ENCODE data around the gene POLE2. TPM values are rescaled to one million over a fixed set of nuclear protein-coding genes. Genes with fewer than 3 reads are reported as not detected.
A peak's percentile ranks its signal among the peaks of the same experiment; 100 is the strongest.

POLE2 gene
- total RNA-seq, 1 donor from 2014 or later: 66.9 TPM

DNA sequence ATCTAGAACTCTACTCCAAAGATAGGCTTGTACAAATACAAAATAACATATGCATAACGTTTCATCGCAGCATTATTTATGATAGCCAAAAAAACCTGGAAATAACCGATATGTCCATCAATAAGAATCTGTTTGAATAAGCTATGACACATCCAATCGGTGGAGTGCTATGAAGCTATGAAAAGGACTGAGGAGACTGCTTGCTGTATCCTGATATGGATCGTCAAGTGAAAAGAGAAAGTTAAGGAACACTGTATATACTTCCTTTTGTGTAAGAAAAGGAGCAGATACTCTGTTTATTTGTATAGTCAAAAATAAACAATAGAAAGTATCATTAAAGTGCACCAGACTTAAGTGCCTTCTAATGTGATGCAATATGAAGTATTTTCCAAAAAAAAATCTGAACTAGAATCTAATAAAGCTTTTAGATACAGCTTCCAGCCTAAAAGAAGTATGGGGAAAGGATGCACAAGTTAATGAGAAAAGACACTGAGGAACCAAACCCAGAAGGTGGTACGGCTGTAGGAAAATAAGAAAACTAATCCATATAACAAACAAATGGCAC lies 4.3 kb upstream of the POLE2 start:
- H3K36me3 ChIP-seq: no peaks in the 10 kb centered on the region
- H3K9me3 ChIP-seq (ENCODE audit: low read depth): no peaks in the 10 kb centered on the region
- peaks cover 43% of the 10 kb centered on the region for H3K27me3 ChIP-seq
- Mint-ChIP-seq H3K27ac (peak overlapping the region; percentile 1), H3K36me3 (peaks cover under 1% of the 10 kb centered on the region), H3K27me3 (ENCODE audit: insufficient read depth, low read depth) (peaks cover 6% of the 10 kb centered on the region), H3K9me3 (peaks cover 2% of the 10 kb centered on the region), H3K4me1 (peaks cover 26% of the 10 kb centered on the region), H3K4me3 (peak overlapping the region; percentile 83)
- H3K27ac ChIP-seq: no peak overlapping the region
- TF ChIP-seq EZH2phosphoT487 (IDR thresholded peaks at IDR 0.05) (no peak), EZH2 (IDR thresholded peaks at IDR 0.05) (no peak)
- TF ChIP-seq, protein P1, sequence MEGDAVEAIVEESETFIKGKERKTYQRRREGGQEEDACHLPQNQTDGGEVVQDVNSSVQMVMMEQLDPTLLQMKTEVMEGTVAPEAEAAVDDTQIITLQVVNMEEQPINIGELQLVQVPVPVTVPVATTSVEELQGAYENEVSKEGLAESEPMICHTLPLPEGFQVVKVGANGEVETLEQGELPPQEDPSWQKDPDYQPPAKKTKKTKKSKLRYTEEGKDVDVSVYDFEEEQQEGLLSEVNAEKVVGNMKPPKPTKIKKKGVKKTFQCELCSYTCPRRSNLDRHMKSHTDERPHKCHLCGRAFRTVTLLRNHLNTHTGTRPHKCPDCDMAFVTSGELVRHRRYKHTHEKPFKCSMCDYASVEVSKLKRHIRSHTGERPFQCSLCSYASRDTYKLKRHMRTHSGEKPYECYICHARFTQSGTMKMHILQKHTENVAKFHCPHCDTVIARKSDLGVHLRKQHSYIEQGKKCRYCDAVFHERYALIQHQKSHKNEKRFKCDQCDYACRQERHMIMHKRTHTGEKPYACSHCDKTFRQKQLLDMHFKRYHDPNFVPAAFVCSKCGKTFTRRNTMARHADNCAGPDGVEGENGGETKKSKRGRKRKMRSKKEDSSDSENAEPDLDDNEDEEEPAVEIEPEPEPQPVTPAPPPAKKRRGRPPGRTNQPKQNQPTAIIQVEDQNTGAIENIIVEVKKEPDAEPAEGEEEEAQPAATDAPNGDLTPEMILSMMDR (IDR thresholded peaks at IDR 0.05): no peak
- H3K4me3 ChIP-seq: peak overlapping the region; percentile 63
- H3K9ac ChIP-seq: no peak overlapping the region
- peak overlapping the region; percentile 97 for H2AFZ ChIP-seq (replicated peaks)
- DNase-seq (ENCODE audit: low spot score): no peak
- H3K79me2 ChIP-seq (ENCODE audit: low read depth): peaks cover 6% of the 10 kb centered on the region
- peaks cover 46% of the 10 kb centered on the region for H3F3A ChIP-seq (ENCODE audit: low read depth)
- H3K4me1 ChIP-seq: peaks cover 8% of the 10 kb centered on the region
- H4K20me1 ChIP-seq (ENCODE audit: low read depth): no peaks in the 10 kb centered on the region
- peak overlapping the region; percentile 86 for H3K4me2 ChIP-seq

DNA sequence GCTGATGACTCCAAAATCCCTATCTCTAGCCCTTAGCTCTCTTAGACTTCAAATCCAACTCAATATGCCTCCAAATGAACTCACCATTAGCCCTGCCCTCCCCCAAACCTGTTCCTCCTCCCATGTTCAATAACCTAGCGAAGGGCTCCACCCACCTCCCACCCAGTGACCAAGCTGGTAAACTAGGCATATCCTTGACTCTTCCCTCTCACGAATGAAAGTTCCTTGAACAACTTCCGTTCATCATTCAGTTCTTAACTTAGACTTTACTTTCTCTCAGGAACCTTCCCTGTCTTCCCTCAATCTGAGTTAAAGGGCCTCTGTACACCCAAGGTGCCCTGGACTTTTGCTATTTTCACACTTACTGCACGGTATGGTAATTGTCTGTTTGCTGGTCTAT lies 3.0 kb upstream of the POLE2 start:
- Histone ChIP-seq H3K27me3 (peaks cover 43% of the 10 kb centered on the region), H3K4me2 (peak overlapping the region; percentile 86), H4K20me1 (ENCODE audit: low read depth) (no peaks in the 10 kb centered on the region), H3K9ac (no peak overlapping the region), H3K79me2 (ENCODE audit: low read depth) (peaks cover 18% of the 10 kb centered on the region), H2AFZ (replicated peaks) (no peak overlapping the region), H3K4me3 (no peak overlapping the region), H3K27ac (no peak overlapping the region), H3F3A (ENCODE audit: low read depth) (peaks cover 54% of the 10 kb centered on the region), H3K9me3 (ENCODE audit: low read depth) (no peaks in the 10 kb centered on the region), H3K4me1 (peaks cover 8% of the 10 kb centered on the region), H3K36me3 (no peaks in the 10 kb centered on the region)
- peak overlapping the region; percentile 6 for H3K4me3 Mint-ChIP-seq
- H3K9me3 Mint-ChIP-seq: peaks cover 2% of the 10 kb centered on the region
- no peak for DNase-seq (ENCODE audit: low spot score)
- no peak overlapping the region for H3K27ac Mint-ChIP-seq
- no peak for TF ChIP-seq EZH2phosphoT487 (IDR thresholded peaks at IDR 0.05)
- TF ChIP-seq EZH2 (IDR thresholded peaks at IDR 0.05): no peak
- TF ChIP-seq, protein P1 (IDR thresholded peaks at IDR 0.05): no peak
- peaks cover 6% of the 10 kb centered on the region for H3K27me3 Mint-ChIP-seq (ENCODE audit: insufficient read depth, low read depth)
- H3K4me1 Mint-ChIP-seq: peaks cover 32% of the 10 kb centered on the region
- H3K36me3 Mint-ChIP-seq: peaks cover 7% of the 10 kb centered on the region

DNA sequence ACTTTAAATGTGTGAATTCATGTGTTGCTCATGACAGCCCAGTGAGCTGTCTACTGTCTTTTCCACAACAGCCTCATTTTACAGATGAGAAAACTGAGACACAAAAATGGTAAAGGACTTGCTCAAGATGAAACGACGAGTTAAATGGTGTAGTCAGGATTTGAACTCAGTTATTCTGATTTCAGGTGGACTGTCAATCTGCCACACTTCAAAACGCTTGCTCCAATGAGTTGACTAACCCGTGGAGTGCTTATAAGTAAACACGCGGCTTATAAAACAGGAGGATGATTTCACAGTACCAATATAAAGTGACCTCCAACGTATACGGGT lies 652 bp upstream of the POLE2 start:
- H3K4me3 Mint-ChIP-seq: peak overlapping the region; percentile 90
- Histone ChIP-seq H3K9me3 (ENCODE audit: low read depth) (no peaks in the 10 kb centered on the region), H3K27me3 (peaks cover 38% of the 10 kb centered on the region), H3K9ac (no peak overlapping the region), H3K4me2 (peak overlapping the region; percentile 76), H3K27ac (no peak overlapping the region), H3K36me3 (no peaks in the 10 kb centered on the region), H3F3A (ENCODE audit: low read depth) (peaks cover 48% of the 10 kb centered on the region), H3K4me3 (peak overlapping the region; percentile 70), H3K79me2 (ENCODE audit: low read depth) (peaks cover 42% of the 10 kb centered on the region), H4K20me1 (ENCODE audit: low read depth) (no peaks in the 10 kb centered on the region), H3K4me1 (peaks cover 8% of the 10 kb centered on the region), H2AFZ (replicated peaks) (peak overlapping the region; percentile 95)
- peaks cover 29% of the 10 kb centered on the region for H3K4me1 Mint-ChIP-seq
- peaks cover 9% of the 10 kb centered on the region for H3K36me3 Mint-ChIP-seq
- peaks cover 5% of the 10 kb centered on the region for H3K27me3 Mint-ChIP-seq (ENCODE audit: insufficient read depth, low read depth)
- peaks cover 2% of the 10 kb centered on the region for H3K9me3 Mint-ChIP-seq
- H3K27ac Mint-ChIP-seq: no peak overlapping the region
- DNase-seq (ENCODE audit: low spot score): no peak
- TF ChIP-seq EZH2 (IDR thresholded peaks at IDR 0.05): no peak
- TF ChIP-seq, protein P1 (IDR thresholded peaks at IDR 0.05): no peak
- TF ChIP-seq EZH2phosphoT487 (IDR thresholded peaks at IDR 0.05): no peak

All from neural progenitor cell (in vitro differentiated cells).